PC-9 (cell line): ENCODE data around the gene CHCT1.
"Not testable (repeated sequence)": the region's sequence is repeated elsewhere in the genome, so short reads cannot be mapped to it uniquely, and the experiment has no call there.

Experiments
- CTCF ChIP-seq: fragments of 200-600 bp; sonication (generic); conservative IDR thresholded peaks from 2 replicates; pipeline ENCODE4 v1.6.1; 2017; ENCODE audit warnings: mixed run types, antibody characterized with exemption, mild to moderate bottlenecking, moderate library complexity
- EZH2 ChIP-seq: fragments of 200-600 bp; sonication (generic); IDR thresholded peaks from 2 replicates; pipeline ENCODE4 v1.8.0; 2017; ENCODE audit warnings: antibody characterized with exemption, low read depth

GRCh38 chr17:60419003-60419402 lies 3.3 kb upstream of the CHCT1 start:
- TF ChIP-seq CTCF, EZH2: not testable (repeated sequence)
